DMS 273 (cell line): Measurements from ENCODE around the gene RAB3C.

Source experiments
- DNase-seq: peaks from one replicate; lab custom pipeline; 2025; ENCODE audit not compliant: unreplicated experiment; lab: John Stamatoyannopoulos, UW

The RAB3C gene

GRCh38 chr5:58765058-58765457, 182.2 kb downstream of the RAB3C start:
- no peak for DNase-seq

- no peak for DNase-seq
These were observed 184.2 kb downstream of the RAB3C start for GRCh38 chr5:58767104-58767503.

- DNase-seq = no peak
These were observed 187.3 kb downstream of the RAB3C start for GRCh38 chr5:58770136-58770535.

DNA sequence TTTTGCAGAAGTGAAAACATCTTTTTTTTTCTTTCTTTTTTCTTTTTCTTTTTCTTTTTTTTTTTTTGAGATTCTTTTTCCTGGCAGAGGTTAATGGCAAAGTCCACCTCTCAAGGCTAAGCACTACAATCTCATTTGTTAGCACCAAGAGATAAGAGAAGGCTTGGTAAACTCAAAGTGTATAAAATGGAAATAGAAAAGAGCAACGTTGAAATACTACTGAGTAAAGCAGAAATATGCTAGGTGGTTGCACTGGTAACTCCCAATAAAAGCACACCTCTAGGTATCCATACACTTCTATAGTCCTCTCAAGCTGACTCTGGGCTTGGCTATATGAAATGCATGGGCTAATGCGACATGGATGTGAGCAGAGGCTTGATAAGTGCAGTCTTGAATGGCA, 188.9 kb downstream of the RAB3C start:
- no peak for DNase-seq

GRCh38 chr5:58773744-58774441, 191.0 kb downstream of the RAB3C start:
- peak; percentile 98 for DNase-seq

GRCh38 chr5:58774937-58775336, 192.1 kb downstream of the RAB3C start:
- no peak for DNase-seq

- DNase-seq = no peak
These were observed 192.9 kb downstream of the RAB3C start for GRCh38 chr5:58775701-58776262.

DNA sequence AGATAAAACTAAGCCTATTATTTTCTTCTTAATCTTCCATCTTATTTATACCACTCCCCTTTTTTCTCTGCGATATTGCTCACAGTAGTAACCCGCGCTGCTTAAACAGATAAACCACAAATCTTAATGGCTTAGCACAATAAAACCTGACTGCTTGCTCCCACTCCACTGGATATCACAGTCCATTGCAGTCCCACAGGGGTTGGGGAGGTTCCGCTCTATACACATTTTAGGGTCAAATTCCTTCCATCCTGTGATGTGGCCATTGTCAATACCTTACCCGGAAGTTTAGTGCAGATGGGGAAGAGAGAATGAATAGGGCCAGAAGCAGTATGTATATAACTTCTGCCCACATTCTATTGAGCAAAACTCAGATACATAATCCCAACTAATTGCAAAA, 193.7 kb downstream of the RAB3C start:
- DNase-seq = no peak

- no peak for DNase-seq
These were observed 196.0 kb downstream of the RAB3C start for GRCh38 chr5:58778888-58779287.

- no peak for DNase-seq
These were observed 203.2 kb downstream of the RAB3C start for GRCh38 chr5:58786035-58786434.

- DNase-seq = no peak
These were observed 203.9 kb downstream of the RAB3C start for GRCh38 chr5:58786711-58787303.

GRCh38 chr5:58787987-58788386, 205.1 kb downstream of the RAB3C start:
- peak; percentile 97 for DNase-seq

DNA sequence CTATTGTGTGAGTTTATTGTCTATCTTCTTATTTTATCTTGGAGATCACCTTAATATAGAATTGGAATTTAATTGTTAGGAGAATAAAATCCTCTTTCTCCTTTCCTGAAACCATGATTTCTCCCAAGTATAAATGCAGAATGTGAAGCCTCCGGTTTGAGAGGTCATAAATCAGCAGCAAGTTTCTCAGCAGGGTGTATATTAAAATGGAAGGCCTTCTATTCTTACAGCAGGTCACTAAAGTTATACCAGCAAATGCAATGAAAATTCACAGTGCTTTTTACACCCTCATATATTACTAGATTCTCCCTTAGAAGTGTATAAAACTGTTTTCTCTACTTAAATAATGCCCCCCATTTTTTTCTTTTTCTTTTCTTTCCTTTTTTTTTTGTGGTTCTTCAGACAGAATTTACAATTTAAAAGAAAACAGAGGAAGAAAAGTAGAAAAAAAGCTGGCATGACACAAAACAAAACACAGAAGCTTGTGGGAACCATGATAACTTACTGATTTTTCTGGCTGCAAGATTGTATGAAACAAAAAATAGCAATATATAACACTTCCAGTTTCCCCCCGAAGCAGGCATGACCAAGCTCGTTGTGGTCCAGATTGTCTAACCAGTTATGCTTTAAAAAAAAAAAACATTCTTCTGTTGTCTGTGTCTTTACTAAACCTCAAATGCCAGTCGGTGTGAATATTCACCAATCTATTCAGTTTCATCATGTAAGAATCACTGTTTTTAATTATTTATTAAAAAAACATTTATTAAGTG, 211.2 kb downstream of the RAB3C start:
- peak; percentile 27 for DNase-seq

DNA sequence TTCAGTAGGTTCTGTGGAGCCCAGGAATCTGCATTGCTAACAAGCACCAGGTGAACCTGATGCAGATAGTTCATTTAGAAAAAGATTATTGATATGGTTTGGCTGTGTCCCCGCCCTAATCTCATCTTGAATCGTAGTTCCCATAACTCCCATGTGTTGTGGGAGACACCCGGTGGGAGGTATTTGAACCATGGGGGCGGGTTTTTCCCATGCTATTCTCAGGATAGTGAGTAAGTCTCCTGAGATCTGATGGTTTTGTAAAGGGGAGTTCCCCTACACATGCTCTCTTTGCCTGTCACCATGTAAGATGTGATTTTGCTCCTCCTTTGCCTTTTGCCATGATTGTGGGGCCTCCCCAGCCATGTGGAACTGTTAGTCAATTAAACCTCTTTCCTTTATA, 212.0 kb downstream of the RAB3C start:
- DNase-seq = no peak

GRCh38 chr5:58795327-58795726, 212.5 kb downstream of the RAB3C start:
- no peak for DNase-seq

DNA sequence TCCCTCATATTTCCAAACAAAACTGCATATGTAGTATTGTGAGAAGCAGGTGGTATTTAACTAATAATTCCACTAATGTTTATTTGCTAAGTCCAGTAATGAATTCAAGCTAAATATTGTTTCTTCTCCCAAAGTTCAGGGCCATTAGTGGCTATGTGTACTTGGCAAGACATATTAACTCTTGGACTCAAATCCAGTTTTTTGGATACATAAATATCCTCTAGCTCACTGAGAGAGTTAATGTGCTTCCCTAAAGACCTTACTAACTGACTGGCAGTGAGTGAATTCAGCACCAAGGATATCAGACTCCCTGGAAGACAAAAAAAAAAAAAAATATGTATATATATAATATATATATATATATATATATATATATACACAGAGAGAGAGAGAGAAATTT, 214.1 kb downstream of the RAB3C start:
- no peak for DNase-seq

DNA sequence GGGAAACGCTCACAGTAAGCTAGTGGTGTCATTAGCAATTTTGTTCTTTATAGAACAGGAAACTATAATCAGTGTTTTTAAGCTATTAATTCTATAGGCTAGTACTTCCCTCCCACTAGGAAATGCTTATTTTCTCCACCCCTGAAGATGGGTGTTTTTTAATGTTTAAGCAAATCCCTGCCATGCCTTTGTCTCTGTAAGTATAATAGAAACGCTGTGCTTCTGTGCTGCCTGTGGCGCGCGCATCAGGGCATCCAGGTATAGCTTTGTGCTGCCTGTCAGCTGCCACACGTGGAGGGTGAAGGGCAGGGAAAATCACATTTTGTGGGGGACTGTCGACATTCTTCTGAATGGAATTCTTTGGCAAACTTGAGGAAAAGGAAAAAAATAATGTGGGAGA, 217.5 kb downstream of the RAB3C start:
- DNase-seq = no peak

DNA sequence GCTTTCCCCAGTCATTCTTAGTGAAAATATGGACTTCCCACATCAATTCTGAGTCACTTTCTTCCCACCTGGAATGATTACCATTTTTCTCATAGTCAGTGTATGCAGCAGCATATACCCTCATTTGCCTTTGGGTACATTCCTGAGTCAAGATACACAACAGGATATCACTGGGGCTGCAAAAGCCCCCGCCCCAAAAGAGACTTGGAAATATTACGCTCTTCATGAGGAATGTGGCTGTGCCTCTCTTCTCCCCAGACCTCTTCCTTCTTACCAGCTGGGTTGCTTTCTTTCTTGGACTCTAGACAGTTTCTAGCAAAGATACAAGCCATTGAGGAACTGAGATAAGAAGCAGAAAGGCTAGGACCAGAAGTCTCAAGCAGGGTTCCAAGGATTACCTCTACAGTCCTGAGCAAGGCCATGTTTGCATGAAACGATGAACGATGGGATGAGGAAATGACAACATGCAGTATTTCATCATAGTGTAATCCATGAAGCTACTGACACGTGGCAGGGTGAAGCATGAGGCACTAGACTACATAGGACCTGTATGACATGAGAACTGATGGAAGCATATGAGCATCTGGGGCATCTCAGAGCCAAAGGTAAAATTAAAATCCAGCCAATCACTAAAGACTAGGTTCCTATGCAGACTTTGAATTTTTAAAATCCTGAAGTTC, 218.1 kb downstream of the RAB3C start:
- no peak for DNase-seq

DNA sequence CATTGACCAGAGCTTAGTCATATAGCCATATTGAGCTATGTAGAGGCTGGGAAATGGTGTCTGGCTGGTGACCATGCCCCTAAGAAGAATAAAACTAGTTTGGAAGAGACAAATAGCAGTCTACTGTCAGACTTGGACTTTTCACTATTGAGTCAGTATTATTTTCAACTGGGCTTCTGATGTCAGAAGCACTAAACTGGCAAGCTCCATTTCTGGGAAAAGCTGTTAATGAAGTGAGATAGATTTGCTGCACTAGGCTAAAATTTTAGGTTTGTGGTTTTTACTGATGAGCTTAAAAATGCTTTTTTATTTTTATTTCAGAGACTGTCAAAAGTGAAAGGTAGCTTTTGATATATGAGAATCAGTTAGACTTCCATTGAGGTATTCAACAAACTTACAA, 220.2 kb downstream of the RAB3C start:
- no peak for DNase-seq

DNA sequence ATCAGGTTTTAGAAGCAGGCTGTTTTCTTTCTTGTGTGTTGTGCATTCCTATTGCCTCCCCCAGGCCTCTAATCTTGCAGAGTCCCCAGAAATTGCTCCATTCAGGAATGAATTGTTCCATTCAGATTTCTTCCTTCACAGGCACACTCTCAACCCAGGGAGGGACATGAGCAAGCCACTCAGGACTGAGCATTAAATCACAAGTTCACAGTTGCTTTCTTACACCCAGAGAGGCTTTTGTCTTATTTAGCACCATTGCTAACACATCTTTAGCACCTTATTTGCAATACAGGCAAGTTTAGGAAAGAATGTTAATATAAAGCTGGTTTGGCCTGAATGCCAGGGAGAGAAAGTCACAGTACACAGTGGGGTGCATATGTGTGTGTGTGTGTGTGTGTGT, 221.4 kb downstream of the RAB3C start:
- no peak for DNase-seq

DNA sequence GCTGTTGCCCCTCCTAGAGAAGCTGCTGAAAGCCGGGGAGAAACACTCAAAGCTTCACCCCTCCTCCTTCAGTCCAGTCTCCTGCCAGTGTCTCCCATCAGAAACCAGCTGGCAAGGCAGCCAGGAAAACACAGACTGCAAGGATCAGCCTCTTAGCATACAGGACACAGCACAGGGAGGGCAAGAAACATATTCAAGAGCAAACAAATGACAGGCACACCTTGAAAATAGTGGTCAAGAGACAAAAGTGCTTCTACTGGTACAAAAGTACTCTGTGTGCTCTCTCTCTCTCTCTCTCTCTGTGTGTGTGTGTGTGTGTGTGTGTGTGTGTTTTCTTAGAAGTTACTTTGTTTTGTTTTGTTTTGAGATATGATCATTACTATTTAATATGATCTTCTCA, 227.2 kb downstream of the RAB3C start:
- peak; percentile 9 for DNase-seq
